A204.1 (cell line): Measurements from ENCODE around the gene PLA2G2F.

Experiments used
- FAIRE-seq: peaks from 2 replicates; lab custom pipeline; 2012; peaks lifted over from hg19 to GRCh38; lab: Jason Lieb, UNC

PLA2G2F gene

GRCh38 chr1:20172033-20172590, 33.0 kb downstream of the PLA2G2F start:
- FAIRE-seq: no peak

DNA sequence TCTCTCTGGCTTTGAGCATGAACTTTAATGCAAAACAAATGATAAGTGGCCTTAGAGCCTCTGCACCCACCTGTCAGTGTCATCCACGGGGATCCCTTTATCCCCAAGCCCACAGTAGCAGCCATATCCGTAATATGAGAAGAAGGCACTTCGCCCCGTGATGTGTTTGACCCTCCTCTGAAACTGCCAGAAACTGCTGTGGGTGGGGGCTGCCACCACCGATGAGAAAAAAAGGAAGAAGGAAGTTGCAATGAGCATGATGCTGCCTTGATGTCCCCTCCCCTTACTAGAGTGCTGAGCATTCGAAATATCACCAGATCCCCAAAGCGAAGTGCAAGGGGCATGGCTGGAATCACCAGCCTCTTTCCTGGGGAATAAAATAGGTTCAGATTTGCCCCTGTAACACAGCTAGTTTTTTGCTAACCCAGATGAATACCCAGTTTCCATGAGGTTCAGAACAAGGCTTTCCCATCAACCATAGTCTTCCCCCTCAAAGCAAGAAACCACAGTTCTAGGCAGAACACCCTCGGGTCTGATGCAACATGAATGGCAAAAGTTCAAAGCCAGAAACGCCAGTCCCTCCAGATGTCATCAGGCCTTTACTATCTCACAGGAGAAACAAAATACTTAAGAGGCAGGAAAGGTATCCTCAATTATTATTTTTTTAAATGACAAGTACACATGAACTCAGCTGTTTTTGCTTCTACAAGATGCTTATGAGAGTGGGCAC, 36.0 kb downstream of the PLA2G2F start:
- FAIRE-seq: no peak

DNA sequence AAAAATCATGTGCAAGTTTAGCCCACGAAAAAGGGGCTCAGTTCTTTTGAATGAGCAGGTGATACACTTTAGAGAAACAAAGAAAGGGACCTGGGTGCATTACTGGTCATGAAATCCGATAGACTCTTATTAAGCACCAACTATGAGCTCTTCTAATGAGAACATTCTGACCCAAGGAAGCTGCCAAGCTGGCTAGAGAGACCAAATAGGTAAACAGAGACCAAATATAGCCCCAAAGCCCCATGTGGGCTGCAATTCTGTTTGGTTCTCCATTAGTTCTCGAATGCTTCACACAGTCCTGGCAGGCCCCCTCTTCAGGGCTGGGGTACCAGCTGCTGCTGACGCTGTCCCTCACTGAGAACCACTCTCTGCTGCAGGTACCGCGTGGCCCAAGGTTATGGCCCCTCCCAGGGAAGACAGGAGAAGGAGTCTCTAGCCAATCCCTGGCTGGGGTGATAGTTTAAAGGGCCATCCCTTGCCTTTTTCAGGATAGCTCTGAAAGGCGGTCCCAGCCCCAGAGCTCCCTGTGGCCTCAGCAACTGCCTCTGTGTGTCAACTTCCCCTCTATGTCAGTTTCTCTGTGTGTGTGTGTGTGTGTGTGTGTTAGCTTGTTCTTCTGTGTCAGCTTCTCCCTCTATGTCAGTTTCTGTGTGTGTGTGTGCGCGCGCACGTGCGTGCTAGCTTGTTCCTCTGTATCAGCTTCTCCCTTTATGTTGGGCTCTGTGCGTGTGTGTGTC, 39.7 kb downstream of the PLA2G2F start:
- FAIRE-seq: no peak

GRCh38 chr1:20179371-20180128, 40.4 kb downstream of the PLA2G2F start:
- no peak for FAIRE-seq

DNA sequence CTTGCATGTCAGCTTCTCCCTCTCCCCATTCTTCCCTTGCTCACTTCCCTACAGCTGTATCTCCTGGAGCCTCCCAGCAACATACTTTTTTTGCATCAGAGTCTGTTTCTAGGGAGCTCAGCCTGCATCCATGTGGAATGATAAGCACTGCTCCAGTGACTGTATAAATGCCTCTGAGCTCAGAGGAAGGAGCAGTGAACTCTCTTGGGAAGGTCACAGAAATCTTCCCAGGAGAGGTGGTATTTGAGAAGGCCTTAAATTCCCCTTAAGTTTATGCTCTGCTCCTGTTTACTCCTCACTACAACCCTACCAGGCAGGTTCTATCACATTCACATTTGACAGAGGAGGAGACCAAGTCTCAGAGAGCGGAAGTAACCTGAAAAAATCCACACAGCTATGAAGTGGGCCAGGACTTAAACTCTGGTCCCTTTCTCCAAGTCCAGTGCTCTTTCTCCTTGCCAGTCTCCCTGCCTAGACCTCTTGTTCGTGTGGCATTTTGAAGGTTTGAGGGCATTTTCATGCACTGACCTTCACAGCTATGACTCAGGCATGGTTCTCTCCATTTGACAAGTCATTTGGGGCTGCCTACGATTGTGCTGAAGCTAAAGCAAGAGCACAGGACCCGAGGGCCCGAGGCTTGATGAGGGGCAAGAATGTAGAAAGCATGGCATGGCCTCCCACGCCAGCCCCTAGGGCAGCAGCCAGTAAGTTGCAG, 41.2 kb downstream of the PLA2G2F start:
- no peak for FAIRE-seq

GRCh38 chr1:20180844-20181207, 41.7 kb downstream of the PLA2G2F start:
- FAIRE-seq: no peak

DNA sequence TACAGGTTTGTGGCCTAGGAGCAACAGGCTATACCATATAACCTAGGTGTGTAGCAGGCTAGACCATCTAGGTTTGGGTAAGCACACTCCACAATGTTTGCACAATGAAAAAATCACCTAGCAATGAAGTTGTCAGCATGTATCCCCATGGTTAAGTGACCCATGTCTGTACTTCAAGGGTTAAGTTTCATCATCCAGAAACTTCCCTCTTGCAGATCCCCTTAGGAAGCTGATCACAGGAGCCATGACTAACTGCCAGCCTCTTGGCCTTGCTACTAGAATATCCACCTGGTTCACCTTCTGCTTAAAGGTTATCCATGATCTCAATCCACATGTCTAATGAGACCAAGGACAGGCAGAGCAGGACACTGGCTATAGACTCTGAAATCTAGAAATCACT, 43.3 kb downstream of the PLA2G2F start:
- FAIRE-seq: no peak

- no peak for FAIRE-seq
Observed at GRCh38 chr1:20183035-20183434, 43.9 kb downstream of the PLA2G2F start.

DNA sequence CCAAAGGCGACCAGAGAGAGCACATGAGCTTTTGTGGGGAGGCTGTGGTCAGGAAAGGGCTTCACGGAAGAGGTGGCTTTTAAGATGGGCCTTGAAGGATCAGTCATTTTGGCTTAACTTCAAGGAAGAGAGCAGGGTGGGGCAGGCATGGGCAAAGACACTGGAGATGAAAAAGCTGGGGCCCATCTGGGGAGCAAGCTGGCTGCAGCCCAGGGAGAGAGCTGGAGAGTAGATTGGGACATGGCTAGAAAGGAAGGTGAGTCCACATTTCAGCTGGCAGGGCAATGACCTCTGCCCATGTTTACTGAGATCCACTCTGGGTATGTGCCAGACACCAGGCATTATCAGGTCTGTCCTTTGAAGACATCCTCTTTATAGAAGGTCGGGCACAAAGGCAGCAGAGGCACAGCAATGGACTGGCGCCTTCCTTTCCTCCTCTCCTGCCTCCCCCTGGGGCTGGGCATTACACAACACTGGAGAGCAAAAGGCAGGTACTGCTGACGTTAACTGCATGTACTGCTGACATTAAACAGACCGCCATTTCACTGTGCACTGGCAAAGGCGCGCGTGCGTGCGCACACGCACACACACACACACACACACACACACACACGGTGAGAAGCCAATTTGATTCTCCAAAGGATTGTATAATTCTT, 44.6 kb downstream of the PLA2G2F start:
- FAIRE-seq: no peak

DNA sequence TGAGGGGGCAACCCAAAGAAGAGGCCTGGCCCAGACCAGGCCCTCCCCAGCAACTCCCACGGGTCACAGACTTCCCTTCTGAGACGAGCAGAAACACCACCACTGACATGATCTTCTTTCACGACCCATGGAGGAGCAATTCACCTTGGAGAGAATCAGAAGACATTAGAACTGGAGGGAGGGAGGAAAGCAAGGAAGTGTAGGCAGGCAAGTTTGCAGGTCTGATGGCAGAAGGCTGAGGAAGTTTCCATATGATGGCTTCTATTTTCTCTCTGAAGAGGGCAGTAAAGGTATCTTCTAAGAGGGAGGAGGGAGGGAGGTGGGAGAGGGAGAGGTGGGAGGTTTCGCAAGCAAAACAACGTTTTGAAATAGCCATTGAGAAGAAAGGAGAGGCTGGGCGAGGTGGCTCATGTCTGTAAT, 45.4 kb downstream of the PLA2G2F start:
- no peak for FAIRE-seq

- no peak for FAIRE-seq
Observed at GRCh38 chr1:20184997-20185833, 46.1 kb downstream of the PLA2G2F start.

DNA sequence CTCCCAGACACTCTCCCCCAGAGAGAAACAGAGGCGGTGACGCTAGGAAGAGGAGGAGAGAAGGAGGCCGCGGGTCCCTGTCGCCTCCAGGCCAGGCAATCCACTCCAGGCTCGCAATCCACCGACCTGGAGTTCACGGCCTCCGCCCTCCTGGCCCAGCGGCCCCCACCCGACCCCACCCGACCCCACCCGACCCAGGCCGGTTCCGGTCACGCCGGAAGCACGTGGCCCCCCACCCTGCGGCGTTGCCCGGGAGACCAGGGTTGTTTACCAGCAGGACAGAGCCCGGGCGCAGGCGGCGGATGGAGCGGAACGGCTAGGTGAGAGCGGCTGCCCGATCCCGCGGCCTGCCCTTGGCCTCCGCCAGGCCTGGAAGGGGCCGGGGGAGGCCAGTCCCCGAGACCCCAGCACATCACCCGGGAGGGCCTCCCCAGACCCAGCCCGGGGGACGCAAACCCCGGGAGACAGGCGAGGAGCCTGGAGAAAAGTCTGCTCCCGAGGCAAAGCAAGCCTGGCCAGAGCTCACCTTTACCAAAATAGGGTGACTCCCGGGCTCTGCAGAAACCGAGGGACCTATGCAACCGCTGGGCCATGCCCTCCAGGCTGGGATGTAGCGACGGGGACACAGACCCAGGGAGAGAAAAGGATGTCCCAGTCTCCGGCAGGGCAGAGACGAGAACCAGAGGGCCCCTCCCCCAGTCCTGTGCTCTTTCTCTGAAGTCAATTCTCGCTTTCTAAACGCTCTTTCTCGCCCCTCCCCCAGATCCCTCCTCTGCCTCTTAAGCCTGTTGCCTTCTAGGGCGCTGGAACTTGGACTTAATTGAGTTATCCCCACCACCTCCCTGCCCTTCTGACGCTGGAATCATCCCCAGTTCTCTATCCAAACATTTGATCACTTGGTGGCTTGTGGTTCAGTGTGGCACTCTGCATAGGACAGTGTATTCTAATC, 47.0 kb downstream of the PLA2G2F start, which contains the start of the genes PLA2G2C and UBXN10:
Gene PLA2G2C (minus strand): TSS at position 685 of the 949 bp plus-strand sequence. CDS start 9,155 bp downstream, outside the sequence.
Gene UBXN10 (plus strand): TSS at position 263 of the 949 bp plus-strand sequence. CDS start 4,466 bp downstream, outside the sequence.
- no peak for FAIRE-seq

DNA sequence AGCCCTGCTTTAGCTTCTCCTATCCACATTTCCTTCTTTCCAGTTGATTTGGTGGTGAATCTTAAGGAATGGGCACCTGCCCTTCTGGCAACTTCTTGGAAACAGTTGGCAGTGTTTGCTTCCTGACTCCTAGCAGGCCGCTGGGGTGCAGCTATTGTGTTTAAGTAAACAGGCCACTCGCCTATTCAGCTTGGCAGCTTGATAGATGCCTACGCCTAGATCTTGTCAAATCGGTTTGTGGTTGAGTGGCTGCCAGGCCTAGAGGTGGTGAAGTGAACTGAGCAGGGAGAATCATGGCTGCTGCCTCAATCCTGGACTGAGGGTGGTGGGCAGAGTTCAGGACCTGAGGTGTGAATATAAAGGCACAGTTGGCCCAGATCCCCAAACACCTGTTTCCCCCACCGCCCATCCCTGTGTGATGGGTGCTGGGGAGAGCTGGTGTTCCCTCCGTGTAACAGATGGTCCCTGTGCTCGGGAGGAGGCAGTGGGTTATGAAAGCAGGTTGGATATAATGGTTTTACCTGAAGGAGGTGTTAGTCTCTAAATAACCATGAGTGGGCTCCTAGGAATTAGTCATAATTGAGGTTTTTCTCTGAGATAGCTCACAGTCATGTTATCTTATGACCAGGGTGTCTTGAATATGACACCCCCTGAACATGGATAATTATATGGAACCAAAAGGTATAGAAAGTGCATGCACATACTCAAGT, 48.1 kb downstream of the PLA2G2F start:
- FAIRE-seq: no peak

- FAIRE-seq: no peak
Observed at GRCh38 chr1:20187813-20188454, 48.8 kb downstream of the PLA2G2F start.

- FAIRE-seq: no peak
Observed at GRCh38 chr1:20188455-20188817, 49.3 kb downstream of the PLA2G2F start.

DNA sequence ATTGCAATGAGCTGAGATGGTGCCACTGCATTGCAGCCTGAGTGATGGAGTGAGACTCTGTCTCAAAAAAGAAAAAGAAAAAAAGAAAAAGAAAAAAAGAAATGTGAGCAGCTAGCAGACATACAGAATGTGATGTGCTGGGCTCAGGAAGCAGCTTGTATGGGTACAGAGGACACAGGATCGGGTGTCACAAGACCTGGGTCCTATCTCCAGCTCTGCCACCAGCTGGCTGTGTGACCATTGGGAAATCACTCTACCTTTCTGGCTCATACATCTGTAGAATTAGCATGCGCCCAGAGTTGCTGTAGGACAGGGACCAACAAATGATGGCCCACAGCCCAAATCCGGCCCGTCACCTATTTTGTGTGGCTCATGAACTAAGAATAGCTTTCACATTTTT, 50.5 kb downstream of the PLA2G2F start:
- no peak for FAIRE-seq

DNA sequence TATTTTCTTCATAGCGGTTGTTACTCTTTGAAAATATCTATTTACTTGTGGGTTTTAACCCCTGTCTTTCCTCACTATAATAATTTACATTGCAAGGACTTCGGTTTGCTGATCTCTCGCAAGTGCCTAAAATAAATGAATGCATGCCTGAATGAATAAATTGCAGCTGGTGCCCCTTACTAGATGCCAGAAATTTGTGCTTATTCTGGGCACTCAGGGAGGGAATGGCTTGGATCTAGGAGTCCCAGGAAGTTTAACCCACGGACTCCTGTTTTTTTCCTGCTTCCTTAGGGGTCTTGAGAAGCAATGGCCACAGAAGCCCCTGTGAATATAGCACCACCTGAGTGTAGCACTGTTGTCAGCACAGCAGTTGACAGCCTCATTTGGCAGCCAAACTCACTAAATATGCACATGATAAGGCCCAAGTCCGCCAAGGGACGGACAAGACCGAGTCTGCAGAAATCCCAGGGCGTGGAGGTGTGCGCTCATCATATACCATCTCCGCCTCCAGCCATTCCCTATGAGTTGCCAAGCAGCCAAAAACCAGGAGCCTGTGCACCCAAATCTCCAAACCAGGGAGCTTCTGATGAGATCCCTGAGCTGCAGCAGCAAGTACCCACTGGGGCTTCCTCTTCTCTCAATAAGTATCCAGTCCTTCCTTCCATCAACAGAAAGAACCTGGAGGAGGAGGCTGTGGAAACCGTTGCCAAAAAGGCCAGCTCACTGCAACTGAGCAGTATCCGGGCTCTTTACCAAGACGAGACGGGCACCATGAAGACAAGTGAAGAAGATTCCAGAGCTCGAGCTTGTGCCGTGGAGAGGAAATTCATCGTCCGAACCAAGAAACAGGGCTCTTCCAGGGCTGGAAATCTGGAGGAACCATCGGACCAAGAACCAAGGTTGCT, 51.4 kb downstream of the PLA2G2F start:
- no peak for FAIRE-seq
